Measurements from ENCODE around the gene ARHGAP24. TPM values are rescaled to one million over a fixed set of nuclear protein-coding genes. Genes with fewer than 3 reads are reported as not detected.
"Not testable (repeated sequence)": the region's sequence is repeated elsewhere in the genome, so short reads cannot be mapped to it uniquely, and the experiment has no call there.

Gene ARHGAP24
- total RNA-seq, 1 donor from 2014 or later, result 10.9 TPM

DNA sequence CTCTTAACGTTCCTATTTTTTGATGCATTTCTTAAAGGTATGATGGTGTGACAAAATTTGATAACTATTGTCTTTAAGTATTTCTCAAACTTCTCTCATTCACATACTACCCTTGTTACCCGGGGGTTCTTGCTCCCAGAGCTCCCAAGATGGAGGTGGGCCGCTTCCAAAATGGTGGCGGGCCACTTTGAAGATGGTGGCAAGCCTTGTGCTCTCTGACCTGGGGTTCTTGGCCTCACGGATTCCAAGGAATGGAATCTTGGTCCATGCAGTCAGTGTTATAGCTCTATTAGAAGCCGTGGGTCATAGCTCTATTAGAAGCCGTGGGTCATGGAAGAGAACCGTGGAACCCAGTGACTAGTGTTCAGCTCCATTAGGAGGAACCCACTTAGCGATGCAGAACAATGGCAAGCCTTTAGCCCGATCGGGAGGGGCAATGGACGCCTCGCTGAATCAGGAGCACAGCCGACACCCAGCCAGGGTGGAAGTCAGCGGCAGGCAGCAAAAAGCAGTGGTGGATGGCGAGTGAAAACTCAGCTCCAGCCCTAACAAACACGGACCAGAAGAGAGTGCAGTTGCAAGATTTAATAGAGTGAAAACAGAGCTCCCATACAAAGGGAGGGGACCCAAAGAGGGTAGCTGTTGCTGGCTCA, 481.5 kb downstream of the ARHGAP24 start:
- H3K36me3 Mint-ChIP-seq, result no peaks in the 10 kb centered on the region
- TF ChIP-seq, protein P1, sequence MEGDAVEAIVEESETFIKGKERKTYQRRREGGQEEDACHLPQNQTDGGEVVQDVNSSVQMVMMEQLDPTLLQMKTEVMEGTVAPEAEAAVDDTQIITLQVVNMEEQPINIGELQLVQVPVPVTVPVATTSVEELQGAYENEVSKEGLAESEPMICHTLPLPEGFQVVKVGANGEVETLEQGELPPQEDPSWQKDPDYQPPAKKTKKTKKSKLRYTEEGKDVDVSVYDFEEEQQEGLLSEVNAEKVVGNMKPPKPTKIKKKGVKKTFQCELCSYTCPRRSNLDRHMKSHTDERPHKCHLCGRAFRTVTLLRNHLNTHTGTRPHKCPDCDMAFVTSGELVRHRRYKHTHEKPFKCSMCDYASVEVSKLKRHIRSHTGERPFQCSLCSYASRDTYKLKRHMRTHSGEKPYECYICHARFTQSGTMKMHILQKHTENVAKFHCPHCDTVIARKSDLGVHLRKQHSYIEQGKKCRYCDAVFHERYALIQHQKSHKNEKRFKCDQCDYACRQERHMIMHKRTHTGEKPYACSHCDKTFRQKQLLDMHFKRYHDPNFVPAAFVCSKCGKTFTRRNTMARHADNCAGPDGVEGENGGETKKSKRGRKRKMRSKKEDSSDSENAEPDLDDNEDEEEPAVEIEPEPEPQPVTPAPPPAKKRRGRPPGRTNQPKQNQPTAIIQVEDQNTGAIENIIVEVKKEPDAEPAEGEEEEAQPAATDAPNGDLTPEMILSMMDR (conservative IDR thresholded peaks at IDR 0.05), result no peak
- DNase-seq (ENCODE audit: extremely low spot score, unreplicated experiment), result no peak
- no peak overlapping the region for H3K27ac Mint-ChIP-seq
- H3K4me3 Mint-ChIP-seq, result no peak overlapping the region
- peaks cover 8% of the 10 kb centered on the region for H3K4me1 Mint-ChIP-seq (ENCODE audit: unreplicated experiment)
- H3K27me3 Mint-ChIP-seq, result no peaks in the 10 kb centered on the region
- no peaks in the 10 kb centered on the region for H3K9me3 Mint-ChIP-seq

DNA sequence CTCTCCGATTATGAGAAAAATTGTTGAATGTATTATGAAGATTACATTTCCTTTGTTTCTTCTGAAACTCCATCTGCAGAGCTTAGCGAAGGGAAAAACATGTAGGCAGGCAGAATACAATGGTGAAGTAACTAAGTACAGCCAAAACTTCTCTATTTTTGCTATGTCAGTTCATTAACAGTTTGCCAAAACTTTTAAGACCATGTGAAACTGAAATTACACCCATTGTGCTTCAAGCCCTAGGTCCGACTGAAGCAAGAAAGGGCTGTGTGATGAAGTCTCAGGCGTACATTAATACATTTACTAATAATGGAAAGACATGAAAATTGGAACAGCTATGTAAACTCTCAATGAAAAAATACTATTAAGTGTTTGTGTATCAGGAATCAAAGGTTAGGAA, 486.9 kb downstream of the ARHGAP24 start:
- peaks cover 4% of the 10 kb centered on the region for H3K9me3 Mint-ChIP-seq
- H3K27ac Mint-ChIP-seq, result no peak overlapping the region
- H3K36me3 Mint-ChIP-seq, result peaks cover 9% of the 10 kb centered on the region
- H3K4me3 Mint-ChIP-seq, result no peak overlapping the region
- peaks cover 3% of the 10 kb centered on the region for H3K4me1 Mint-ChIP-seq (ENCODE audit: unreplicated experiment)
- DNase-seq (ENCODE audit: extremely low spot score, unreplicated experiment), result no peak
- TF ChIP-seq, protein P1 (conservative IDR thresholded peaks at IDR 0.05), result no peak
- no peaks in the 10 kb centered on the region for H3K27me3 Mint-ChIP-seq

DNA sequence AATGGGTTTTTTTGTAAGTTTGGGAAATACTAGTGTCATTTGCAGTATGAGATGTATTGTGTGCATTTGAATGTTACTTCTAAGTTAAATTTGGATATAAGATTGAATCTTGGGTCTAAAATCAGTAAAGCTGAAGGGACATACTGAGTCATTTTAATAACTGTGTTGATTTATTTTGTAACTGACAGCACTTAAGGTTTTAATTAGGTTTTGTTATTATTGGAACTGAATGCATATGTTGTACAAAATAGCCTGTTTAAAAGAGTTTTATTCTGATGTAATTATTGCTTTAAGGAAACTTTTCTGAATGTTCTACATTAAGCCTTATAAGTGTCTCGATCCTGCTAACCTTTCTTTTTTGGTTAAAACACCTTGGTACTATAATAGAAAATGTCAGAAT, 488.3 kb downstream of the ARHGAP24 start:
- peaks cover 5% of the 10 kb centered on the region for H3K4me1 Mint-ChIP-seq (ENCODE audit: unreplicated experiment)

DNA sequence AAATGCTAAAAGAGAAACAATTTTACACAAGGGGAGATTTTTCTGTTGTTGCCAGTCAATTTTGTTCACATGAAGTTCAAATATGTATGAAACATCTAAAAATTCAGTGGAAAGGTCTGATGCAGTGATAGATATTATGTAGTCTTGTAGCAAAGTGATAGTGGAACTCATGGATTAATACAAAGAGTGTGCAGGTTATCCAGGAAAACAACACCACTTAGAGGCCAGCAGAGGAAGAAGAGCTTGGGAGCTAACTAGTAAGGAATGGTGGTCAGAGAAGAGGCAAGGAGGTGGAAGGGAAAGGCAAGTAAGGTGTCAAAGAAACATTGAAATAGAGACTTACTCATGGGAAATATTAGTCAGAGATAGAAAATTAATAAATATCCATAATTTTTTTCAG, 489.3 kb downstream of the ARHGAP24 start:
- H3K27me3 Mint-ChIP-seq, result no peaks in the 10 kb centered on the region

More for the DNA sequence above, 488.3 kb downstream of the ARHGAP24 start:
- Mint-ChIP-seq H3K27me3 (no peaks in the 10 kb centered on the region), H3K36me3 (peaks cover 9% of the 10 kb centered on the region), H3K4me3 (no peak overlapping the region), H3K9me3 (peaks cover 4% of the 10 kb centered on the region), H3K27ac (no peak overlapping the region)
- TF ChIP-seq, protein P1 (conservative IDR thresholded peaks at IDR 0.05), result no peak
- no peak for DNase-seq (ENCODE audit: extremely low spot score, unreplicated experiment)

DNA sequence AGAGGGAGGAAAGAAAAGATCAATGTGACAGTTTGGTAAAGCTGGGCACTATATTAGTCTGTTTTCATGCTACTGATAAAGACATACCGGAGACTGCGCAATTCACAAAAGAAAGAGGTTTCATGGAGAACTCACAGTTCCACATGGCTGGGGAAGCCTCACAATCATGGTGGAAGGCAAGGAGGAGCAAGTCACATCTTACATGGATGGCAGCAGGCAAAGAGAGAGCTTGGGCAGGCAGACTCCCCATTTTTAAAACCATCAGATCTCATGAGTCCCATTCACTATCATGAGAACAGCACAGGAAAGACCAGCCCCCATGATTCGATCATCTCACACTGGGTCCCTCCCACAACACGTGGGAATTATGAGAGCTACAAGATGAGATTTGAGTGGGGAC, 490.1 kb downstream of the ARHGAP24 start:
- not testable (repeated sequence) for DNase-seq (ENCODE audit: extremely low spot score, unreplicated experiment); H3K27me3 Mint-ChIP-seq; H3K36me3 Mint-ChIP-seq; H3K27ac Mint-ChIP-seq; H3K4me3 Mint-ChIP-seq; H3K4me1 Mint-ChIP-seq (ENCODE audit: unreplicated experiment); H3K9me3 Mint-ChIP-seq

More for the DNA sequence above, 489.3 kb downstream of the ARHGAP24 start:
- H3K4me3 Mint-ChIP-seq, result no peak overlapping the region
- DNase-seq (ENCODE audit: extremely low spot score, unreplicated experiment), result no peak
- TF ChIP-seq, protein P1 (conservative IDR thresholded peaks at IDR 0.05), result no peak
- H3K27ac Mint-ChIP-seq, result no peak overlapping the region
- peaks cover 9% of the 10 kb centered on the region for H3K4me1 Mint-ChIP-seq (ENCODE audit: unreplicated experiment)
- peaks cover 9% of the 10 kb centered on the region for H3K36me3 Mint-ChIP-seq
- H3K9me3 Mint-ChIP-seq, result peaks cover 4% of the 10 kb centered on the region

DNA sequence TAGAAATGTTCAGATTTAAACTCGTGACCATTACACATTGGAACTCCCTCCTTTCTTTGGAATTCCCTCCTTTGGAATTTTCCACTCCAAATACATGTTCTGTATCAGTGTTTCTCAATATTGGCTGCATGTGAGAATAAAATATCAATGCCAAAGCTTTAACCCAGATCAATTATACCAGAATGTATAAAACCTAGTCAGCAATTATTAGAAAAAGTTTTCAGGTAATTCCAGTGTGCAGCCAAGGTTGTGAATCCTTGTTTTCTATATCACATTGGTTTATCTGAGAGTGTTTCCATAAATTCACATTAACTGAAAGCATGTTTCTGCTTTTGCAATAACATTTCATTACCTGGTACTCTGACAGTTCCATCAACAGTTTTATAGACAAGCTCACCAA, 490.6 kb downstream of the ARHGAP24 start:
- no peak overlapping the region for H3K27ac Mint-ChIP-seq
- DNase-seq (ENCODE audit: extremely low spot score, unreplicated experiment), result no peak
- H3K27me3 Mint-ChIP-seq, result no peaks in the 10 kb centered on the region
- TF ChIP-seq, protein P1 (conservative IDR thresholded peaks at IDR 0.05), result no peak
- peaks cover 9% of the 10 kb centered on the region for H3K4me1 Mint-ChIP-seq (ENCODE audit: unreplicated experiment)
- peaks cover 4% of the 10 kb centered on the region for H3K9me3 Mint-ChIP-seq
- no peak overlapping the region for H3K4me3 Mint-ChIP-seq
- peaks cover 9% of the 10 kb centered on the region for H3K36me3 Mint-ChIP-seq

All from type B pancreatic cell (in vitro differentiated cells).